Measurements from ENCODE around the gene MCCD1. TPM values are rescaled to one million over a fixed set of nuclear protein-coding genes. Genes with fewer than 3 reads are reported as not detected.
"Not testable (repeated sequence)": the region's sequence is repeated elsewhere in the genome, so short reads cannot be mapped to it uniquely, and the experiment has no call there.

The MCCD1 gene
- polyA plus RNA-seq, 2 of the 4 experiments (the other 2 are of a cell fraction): not detected

GRCh38 chr6:31483392-31483791 lies 45.4 kb upstream of the MCCD1 start:
- H3K4me2 ChIP-seq: no peak overlapping the region
- WGBS (ENCODE audit: missing lambda C conversion rate): 9% methylated on average over 2 of the region's 2 CpGs
- no peaks in the 10 kb centered on the region for H3K9me3 ChIP-seq
- no peaks in the 10 kb centered on the region for H3K4me1 ChIP-seq
- CTCF ChIA-PET: interaction anchor here (0.6 to 1.2 kb wide), 2 partner anchors 41 to 91 kb away, joined by 3 to 4 read pairs; no protein-coding TSS in a partner anchor
- FAIRE-seq: no peak
- no peak overlapping the region for H3K27ac ChIP-seq
- POLR2A ChIA-PET: interaction anchor here (1.1 kb wide), 1 partner anchor 82 kb away, joined by 3 read pairs; no protein-coding TSS in a partner anchor
- DNase-seq (ENCODE audit: low read depth in 1 of 2, low spot score in 1 of 2): no peak
- ATAC-seq: no peak
- TF ChIP-seq ZNF302 (CRISPR knock-in tag; IDR thresholded peaks at IDR 0.05) (no peak), CHD2 (IDR thresholded peaks at IDR 0.05; ENCODE audit: low read length, partially characterized antibody) (no peak), EHF (CRISPR knock-in tag; IDR thresholded peaks at IDR 0.05) (no peak), HES2 (IDR thresholded peaks at IDR 0.05) (no peak), EHMT2 (IDR thresholded peaks at IDR 0.05; ENCODE audit: low read depth) (no peak), CEBPB (IDR thresholded peaks at IDR 0.05) (no peak), ZC3H11A (IDR thresholded peaks at IDR 0.05) (no peak), CBX2 (IDR thresholded peaks at IDR 0.05; ENCODE audit: borderline replicate concordance, low read depth) (no peak), FOXS1 (CRISPR knock-in tag; IDR thresholded peaks at IDR 0.05) (no peak), SMC3 (IDR thresholded peaks at IDR 0.05) (no peak), HDAC2 (IDR thresholded peaks at IDR 0.05) (no peak), RARB (CRISPR knock-in tag; IDR thresholded peaks at IDR 0.05) (no peak), BCL3 (IDR thresholded peaks at IDR 0.05) (no peak)
- H3K4me3 ChIP-seq: no peak overlapping the region

- FAIRE-seq (no peak), ATAC-seq (no peak), DNase-seq (ENCODE audit: low read depth in 1 of 2, low spot score in 1 of 2) (no peak)
- Histone ChIP-seq H3K4me2 (no peak overlapping the region), H3K4me1 (no peaks in the 10 kb centered on the region), H3K9me3 (no peaks in the 10 kb centered on the region), H3K27ac (no peak overlapping the region), H3K4me3 (no peak overlapping the region)
- 64% methylated on average over 1 of the region's 1 CpG for WGBS (ENCODE audit: missing lambda C conversion rate)
- POLR2A ChIA-PET: no interaction called here
- CTCF ChIA-PET: no interaction called here
- TF ChIP-seq EP300 (IDR thresholded peaks at IDR 0.05): no peak
These were observed 43.7 kb upstream of the MCCD1 start for GRCh38 chr6:31485055-31485454.

- H3K4me1 ChIP-seq; CTCF ChIA-PET; POLR2A ChIA-PET; H3K27ac ChIP-seq; FAIRE-seq; H3K4me2 ChIP-seq; H3K4me3 ChIP-seq; DNase-seq (ENCODE audit: low read depth in 1 of 2, low spot score in 1 of 2); H3K9me3 ChIP-seq: not testable (repeated sequence)
- ATAC-seq: peak; percentile 72 to 80; a peak in 5 of 6 replicates
- WGBS (ENCODE audit: missing lambda C conversion rate): no CpG with 5 or more reads among the region's 9 CpGs
These were observed 42.5 kb upstream of the MCCD1 start for GRCh38 chr6:31486065-31486837.

GRCh38 chr6:31487674-31488073 lies 41.1 kb upstream of the MCCD1 start:
- H3K9me3 ChIP-seq; H3K4me2 ChIP-seq; H3K27ac ChIP-seq; DNase-seq (ENCODE audit: low read depth in 1 of 2, low spot score in 1 of 2); H3K4me3 ChIP-seq; H3K4me1 ChIP-seq; POLR2A ChIA-PET; FAIRE-seq; ATAC-seq: not testable (repeated sequence)
- 72% methylated on average over 6 of the region's 6 CpGs for WGBS (ENCODE audit: missing lambda C conversion rate)
- CTCF ChIA-PET: interaction anchor here (1.0 kb wide), 1 partner anchor 9 kb away, joined by 4 read pairs; no protein-coding TSS in a partner anchor

GRCh38 chr6:31489086-31489485 lies 39.7 kb upstream of the MCCD1 start:
- H3K4me2 ChIP-seq: no peak overlapping the region
- H3K4me3 ChIP-seq: no peak overlapping the region
- no peak for ATAC-seq
- no peak overlapping the region for H3K27ac ChIP-seq
- H3K4me1 ChIP-seq: no peaks in the 10 kb centered on the region
- no peaks in the 10 kb centered on the region for H3K9me3 ChIP-seq
- 59% methylated on average over 4 of the region's 4 CpGs for WGBS (ENCODE audit: missing lambda C conversion rate)
- DNase-seq (ENCODE audit: low read depth in 1 of 2, low spot score in 1 of 2): no peak
- ChIA-PET CTCF (interaction anchor here (0.9 kb wide), 1 partner anchor 20 kb away, joined by 4 read pairs; no protein-coding TSS in a partner anchor), POLR2A (no interaction called here)
- no peak for FAIRE-seq
- TF ChIP-seq NFE2L2 (conservative IDR thresholded peaks at IDR 0.05; ENCODE audit: low read length) (no peak), EHF (CRISPR knock-in tag; IDR thresholded peaks at IDR 0.05) (no peak), CTCF (IDR thresholded peaks at IDR 0.05) (no peak), GATA3 (IDR thresholded peaks at IDR 0.05; ENCODE audit: borderline replicate concordance) (no peak), ZC3H11A (IDR thresholded peaks at IDR 0.05) (no peak), HMGXB4 (CRISPR knock-in tag; IDR thresholded peaks at IDR 0.05; ENCODE audit: borderline replicate concordance) (no peak), HES2 (IDR thresholded peaks at IDR 0.05) (no peak), BHLHE40 (IDR thresholded peaks at IDR 0.05; ENCODE audit: low read depth, low read length) (no peak), HEYL (CRISPR knock-in tag; IDR thresholded peaks at IDR 0.05) (no peak), MAZ (IDR thresholded peaks at IDR 0.05; ENCODE audit: borderline replicate concordance, low read depth, low read length) (no peak)

All from A549 (cell line).